ENCODE measurements around the gene ADCY1. TPM values are rescaled to one million over a fixed set of nuclear protein-coding genes. Genes with fewer than 3 reads are reported as not detected.

Gene ADCY1
- total and polyA plus RNA-seq, 2 donors (not counting 3 experiments of a cell fraction or from before 2014, with no cell fraction given) = 0.52 to 1.6 TPM

DNA sequence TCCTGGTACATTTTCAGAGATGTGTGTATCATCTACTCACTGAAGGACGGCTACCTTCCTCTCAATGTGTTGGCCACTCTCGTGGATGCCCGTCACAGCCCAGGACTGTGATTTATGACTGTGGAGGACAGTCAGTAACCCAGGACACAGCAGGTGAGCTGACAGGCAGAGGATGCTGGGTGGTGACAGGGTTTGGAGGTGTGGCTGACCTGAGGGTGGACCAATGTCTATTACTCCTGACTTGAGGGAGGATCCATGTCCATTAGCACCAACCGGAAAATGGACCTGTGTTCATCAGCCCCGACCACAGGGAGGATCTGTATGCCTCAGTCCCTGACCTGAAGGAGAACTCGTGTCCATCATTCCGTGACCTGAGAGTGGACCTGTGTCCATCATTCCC lies 96.1 kb downstream of the ADCY1 start:
- FAIRE-seq (no peak), DNase-seq (ENCODE audit: low read depth, low spot score) (no peak)
- H3K9me1 ChIP-seq (replicated peaks; ENCODE audit: control insufficient read depth, extremely low read depth, insufficient read depth, low read length) = no peaks in the 10 kb centered on the region
- TF ChIP-seq EZH2 (IDR thresholded peaks at IDR 0.05; ENCODE audit: borderline replicate concordance, low read depth, low read length, severe bottlenecking) (no peak), JUN (IDR thresholded peaks at IDR 0.05; ENCODE audit: borderline replicate concordance, insufficient read depth, insufficient read length, low read depth) (no peak), MYC (IDR thresholded peaks at IDR 0.05; ENCODE audit: low read depth, low read length) (no peak), GATA2 (IDR thresholded peaks at IDR 0.05; ENCODE audit: insufficient read depth, insufficient read length, low read depth, low read length) (no peak), POLR2A (IDR thresholded peaks at IDR 0.05; ENCODE audit: low read depth, low read length) (no peak), FOS (IDR thresholded peaks at IDR 0.05; ENCODE audit: borderline replicate concordance, insufficient read depth, low read length) (no peak)
- H3K9me3 ChIP-seq (replicated peaks; ENCODE audit: control insufficient read depth, insufficient read depth, low read length) = no peaks in the 10 kb centered on the region
- dilution Hi-C loops (cut with MboI; ENCODE audit: extremely low pct_ligation_motif_present, low sequenced_read_pairs) (no loop called here), intact Hi-C loops (cut with micrococcal nuclease) (no loop called here)
- H3K79me2 ChIP-seq (ENCODE audit: control insufficient read depth, insufficient read depth, low read length) = no peaks in the 10 kb centered on the region
- H2AFZ ChIP-seq (ENCODE audit: low read depth, low read length) = no peak overlapping the region
- H3K27me3 ChIP-seq (ENCODE audit: control insufficient read depth in 2 of 2, insufficient read depth in 2 of 2, low read length in 2 of 2) = no peaks in the 10 kb centered on the region
- H3K9ac ChIP-seq (replicated peaks; ENCODE audit: extremely low read depth, insufficient read depth, low read length) = no peak overlapping the region
- ChIA-PET CTCF (no interaction called here), POLR2A (no interaction called here)
- no peaks in the 10 kb centered on the region for H4K20me1 ChIP-seq (replicated peaks; ENCODE audit: control insufficient read depth, extremely low read depth, insufficient read depth, low read length)
- H3K4me1 ChIP-seq (ENCODE audit: control insufficient read depth, extremely low read depth, insufficient read depth, low read length) = no peaks in the 10 kb centered on the region
- no peak overlapping the region for H3K4me2 ChIP-seq (ENCODE audit: insufficient read depth, low read length)
- H3K4me3 ChIP-seq (replicated peaks in 1 of 3; ENCODE audit: insufficient read depth in 1 of 3, low read depth in 1 of 3, low read length in 3 of 3) = no peak overlapping the region
- BruUV-seq (replicated peaks) = no TSS peak
- no peaks in the 10 kb centered on the region for H3K36me3 ChIP-seq (ENCODE audit: control insufficient read depth in 2 of 2, extremely low read depth in 1 of 2, insufficient read depth in 2 of 2, low read length in 2 of 2)
- no peak overlapping the region for H3K27ac ChIP-seq (ENCODE audit: insufficient read depth, low read depth, low read length)

DNA sequence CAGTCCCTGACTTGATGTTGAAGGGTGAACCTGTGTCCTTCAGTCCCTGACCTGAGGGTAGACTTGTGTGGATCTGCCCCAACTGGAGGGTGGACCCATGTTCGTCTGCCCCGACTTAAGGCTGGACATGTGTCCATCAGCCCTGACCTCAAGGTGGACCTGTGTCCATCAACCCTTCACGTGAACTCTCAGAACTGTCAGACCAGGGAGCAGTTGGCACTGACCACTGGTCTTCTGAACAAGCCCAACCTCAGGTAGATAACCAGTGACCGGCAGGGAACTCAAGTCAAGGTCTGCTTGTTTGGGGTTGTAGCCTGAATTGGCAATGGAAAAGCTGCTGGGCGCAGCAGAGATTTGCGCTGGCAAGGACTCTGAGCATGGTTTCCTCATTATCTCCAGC lies 96.5 kb downstream of the ADCY1 start:
- no peaks in the 10 kb centered on the region for H4K20me1 ChIP-seq (replicated peaks; ENCODE audit: control insufficient read depth, extremely low read depth, insufficient read depth, low read length)
- no peak overlapping the region for H3K9ac ChIP-seq (replicated peaks; ENCODE audit: extremely low read depth, insufficient read depth, low read length)
- no peaks in the 10 kb centered on the region for H3K9me3 ChIP-seq (replicated peaks; ENCODE audit: control insufficient read depth, insufficient read depth, low read length)
- TF ChIP-seq MYC (IDR thresholded peaks at IDR 0.05; ENCODE audit: low read depth, low read length) (no peak), POLR2AphosphoS5 (IDR thresholded peaks at IDR 0.05; ENCODE audit: insufficient read depth, low read depth, low read length) (no peak), GATA2 (IDR thresholded peaks at IDR 0.05; ENCODE audit: insufficient read depth, insufficient read length, low read depth, low read length) (no peak), EZH2 (IDR thresholded peaks at IDR 0.05; ENCODE audit: borderline replicate concordance, low read depth, low read length, severe bottlenecking) (no peak), POLR2A (IDR thresholded peaks at IDR 0.05; ENCODE audit: low read depth, low read length) (no peak), FOS (IDR thresholded peaks at IDR 0.05; ENCODE audit: borderline replicate concordance, insufficient read depth, low read length) (no peak), JUN (IDR thresholded peaks at IDR 0.05; ENCODE audit: borderline replicate concordance, insufficient read depth, insufficient read length, low read depth) (no peak)
- TF ChIP-seq, protein P1, sequence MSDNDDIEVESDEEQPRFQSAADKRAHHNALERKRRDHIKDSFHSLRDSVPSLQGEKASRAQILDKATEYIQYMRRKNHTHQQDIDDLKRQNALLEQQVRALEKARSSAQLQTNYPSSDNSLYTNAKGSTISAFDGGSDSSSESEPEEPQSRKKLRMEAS (IDR thresholded peaks at IDR 0.05; ENCODE audit: insufficient read depth, insufficient read length) = no peak
- TF ChIP-seq, protein P2, sequence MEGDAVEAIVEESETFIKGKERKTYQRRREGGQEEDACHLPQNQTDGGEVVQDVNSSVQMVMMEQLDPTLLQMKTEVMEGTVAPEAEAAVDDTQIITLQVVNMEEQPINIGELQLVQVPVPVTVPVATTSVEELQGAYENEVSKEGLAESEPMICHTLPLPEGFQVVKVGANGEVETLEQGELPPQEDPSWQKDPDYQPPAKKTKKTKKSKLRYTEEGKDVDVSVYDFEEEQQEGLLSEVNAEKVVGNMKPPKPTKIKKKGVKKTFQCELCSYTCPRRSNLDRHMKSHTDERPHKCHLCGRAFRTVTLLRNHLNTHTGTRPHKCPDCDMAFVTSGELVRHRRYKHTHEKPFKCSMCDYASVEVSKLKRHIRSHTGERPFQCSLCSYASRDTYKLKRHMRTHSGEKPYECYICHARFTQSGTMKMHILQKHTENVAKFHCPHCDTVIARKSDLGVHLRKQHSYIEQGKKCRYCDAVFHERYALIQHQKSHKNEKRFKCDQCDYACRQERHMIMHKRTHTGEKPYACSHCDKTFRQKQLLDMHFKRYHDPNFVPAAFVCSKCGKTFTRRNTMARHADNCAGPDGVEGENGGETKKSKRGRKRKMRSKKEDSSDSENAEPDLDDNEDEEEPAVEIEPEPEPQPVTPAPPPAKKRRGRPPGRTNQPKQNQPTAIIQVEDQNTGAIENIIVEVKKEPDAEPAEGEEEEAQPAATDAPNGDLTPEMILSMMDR (IDR thresholded peaks at IDR 0.05; ENCODE audit: extremely low read depth in 1 of 2, insufficient read depth in 1 of 2, low read depth in 1 of 2, low read length in 2 of 2) = no peak
- H3K4me1 ChIP-seq (ENCODE audit: control insufficient read depth, extremely low read depth, insufficient read depth, low read length) = no peaks in the 10 kb centered on the region
- dilution Hi-C loops (cut with MboI; ENCODE audit: extremely low pct_ligation_motif_present, low sequenced_read_pairs) (no loop called here), intact Hi-C loops (cut with micrococcal nuclease) (no loop called here)
- FAIRE-seq (no peak), DNase-seq (ENCODE audit: low read depth, low spot score) (no peak)
- no peaks in the 10 kb centered on the region for H3K36me3 ChIP-seq (ENCODE audit: control insufficient read depth in 2 of 2, extremely low read depth in 1 of 2, insufficient read depth in 2 of 2, low read length in 2 of 2)
- no peaks in the 10 kb centered on the region for H3K27me3 ChIP-seq (ENCODE audit: control insufficient read depth in 2 of 2, insufficient read depth in 2 of 2, low read length in 2 of 2)
- H3K4me2 ChIP-seq (ENCODE audit: insufficient read depth, low read length) = no peak overlapping the region
- H3K27ac ChIP-seq (ENCODE audit: insufficient read depth, low read depth, low read length) = no peak overlapping the region
- no peaks in the 10 kb centered on the region for H3K9me1 ChIP-seq (replicated peaks; ENCODE audit: control insufficient read depth, extremely low read depth, insufficient read depth, low read length)
- no peak overlapping the region for H3K4me3 ChIP-seq (replicated peaks in 1 of 3; ENCODE audit: insufficient read depth in 1 of 3, low read depth in 1 of 3, low read length in 3 of 3)
- ChIA-PET POLR2A (no interaction called here), CTCF (no interaction called here)
- no peak overlapping the region for H2AFZ ChIP-seq (ENCODE audit: low read depth, low read length)
- H3K79me2 ChIP-seq (ENCODE audit: control insufficient read depth, insufficient read depth, low read length) = no peaks in the 10 kb centered on the region
- no TSS peak for BruUV-seq (replicated peaks)

Data from endothelial cell of umbilical vein (primary cell).